GOT3 (cell line): ENCODE results near the gene RIMBP2.

Source experiments
- DNase-seq: peaks from one replicate; lab custom pipeline; 2025; ENCODE audit warnings: mixed read lengths; lab: John Stamatoyannopoulos, UW

The RIMBP2 gene

GRCh38 chr12:130371296-130371695 is 344.8 kb downstream of the RIMBP2 start:
- DNase-seq, result no peak

GRCh38 chr12:130369816-130370215 is 346.3 kb downstream of the RIMBP2 start:
- no peak for DNase-seq

- no peak for DNase-seq
Measured at GRCh38 chr12:130367523-130367922, 348.6 kb downstream of the RIMBP2 start.

- DNase-seq, result no peak
Measured at GRCh38 chr12:130367003-130367402, 349.1 kb downstream of the RIMBP2 start.

GRCh38 chr12:130366159-130366558 is 349.9 kb downstream of the RIMBP2 start:
- DNase-seq, result no peak

- DNase-seq, result no peak
Measured at GRCh38 chr12:130364578-130364977, 351.5 kb downstream of the RIMBP2 start.

- no peak for DNase-seq
Measured at GRCh38 chr12:130362060-130362459, 354.0 kb downstream of the RIMBP2 start.

GRCh38 chr12:130357729-130358330 is 358.3 kb downstream of the RIMBP2 start:
- DNase-seq, result no peak

- DNase-seq, result no peak
Measured at GRCh38 chr12:130357241-130357640, 358.9 kb downstream of the RIMBP2 start.

- no peak for DNase-seq
Measured at GRCh38 chr12:130356222-130356621, 359.9 kb downstream of the RIMBP2 start.

- no peak for DNase-seq
Measured at GRCh38 chr12:130354407-130354806, 361.7 kb downstream of the RIMBP2 start.

- DNase-seq, result no peak
Measured at GRCh38 chr12:130353081-130353480, 363.0 kb downstream of the RIMBP2 start.

GRCh38 chr12:130351326-130351725 is 364.8 kb downstream of the RIMBP2 start:
- DNase-seq, result no peak

- DNase-seq, result no peak
Measured at GRCh38 chr12:130350715-130351114, 365.4 kb downstream of the RIMBP2 start.

- no peak for DNase-seq
Measured at GRCh38 chr12:130347588-130347987, 368.5 kb downstream of the RIMBP2 start.
